Measurements from ENCODE around the gene SAXO2.
"Not testable (repeated sequence)": the region's sequence is repeated elsewhere in the genome, so short reads cannot be mapped to it uniquely, and the experiment has no call there.

Gene SAXO2

GRCh38 chr15:82333603-82334553 lies 71.3 kb downstream of the SAXO2 start:
- not testable (repeated sequence) for DNase-seq (ENCODE audit: low read depth, low spot score)
